ENCODE results near the gene TBC1D22B.

Gene TBC1D22B, protein sequence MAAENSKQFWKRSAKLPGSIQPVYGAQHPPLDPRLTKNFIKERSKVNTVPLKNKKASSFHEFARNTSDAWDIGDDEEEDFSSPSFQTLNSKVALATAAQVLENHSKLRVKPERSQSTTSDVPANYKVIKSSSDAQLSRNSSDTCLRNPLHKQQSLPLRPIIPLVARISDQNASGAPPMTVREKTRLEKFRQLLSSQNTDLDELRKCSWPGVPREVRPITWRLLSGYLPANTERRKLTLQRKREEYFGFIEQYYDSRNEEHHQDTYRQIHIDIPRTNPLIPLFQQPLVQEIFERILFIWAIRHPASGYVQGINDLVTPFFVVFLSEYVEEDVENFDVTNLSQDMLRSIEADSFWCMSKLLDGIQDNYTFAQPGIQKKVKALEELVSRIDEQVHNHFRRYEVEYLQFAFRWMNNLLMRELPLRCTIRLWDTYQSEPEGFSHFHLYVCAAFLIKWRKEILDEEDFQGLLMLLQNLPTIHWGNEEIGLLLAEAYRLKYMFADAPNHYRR

DNA sequence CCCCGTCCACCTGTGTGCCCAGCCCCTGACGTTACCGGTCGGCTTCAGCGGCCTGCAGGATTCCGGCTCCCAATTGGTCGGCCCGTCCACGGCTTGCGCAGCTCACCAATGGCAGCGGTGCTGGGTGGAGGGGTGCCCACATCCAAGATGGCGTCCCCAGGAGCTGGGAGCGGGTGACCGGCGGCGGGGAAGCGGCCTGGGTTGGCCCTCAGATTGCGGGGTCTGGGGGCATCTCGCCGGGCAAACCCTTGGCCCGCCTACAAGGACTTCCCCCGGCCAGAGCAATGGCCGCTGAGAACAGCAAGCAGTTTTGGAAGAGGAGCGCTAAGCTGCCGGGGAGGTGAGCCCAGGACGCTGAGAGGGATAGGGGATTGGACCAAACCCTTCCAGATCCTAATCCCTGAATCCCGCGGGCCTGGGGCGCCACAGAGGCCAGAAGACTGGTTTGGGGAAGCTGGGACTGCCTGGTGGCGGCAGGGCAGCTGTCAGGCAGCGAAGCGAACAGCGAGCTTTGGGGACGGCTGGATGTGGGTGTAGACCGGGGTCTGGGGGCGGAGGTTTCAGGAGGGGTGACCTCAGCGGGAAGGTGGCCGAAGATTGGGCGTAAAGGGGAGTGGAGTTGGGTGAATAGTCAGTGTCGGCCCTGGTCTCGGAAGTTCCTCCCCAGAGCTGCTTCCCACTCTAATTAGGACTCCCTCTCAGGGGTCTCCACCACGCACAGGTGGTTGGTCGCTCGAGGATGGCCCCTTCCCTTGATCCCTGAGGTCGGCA lies at the start of gene TBC1D22B, which contains the start of gene TMEM217:
Gene TBC1D22B (plus strand): TSS at position 139 of the 771 bp plus-strand sequence. CDS start 146 bp downstream, at position 285.
Gene TMEM217 (minus strand): TSS at position 511 of the 771 bp plus-strand sequence. CDS start 39,114 bp downstream, outside the sequence.
- TF ChIP-seq, protein P1, sequence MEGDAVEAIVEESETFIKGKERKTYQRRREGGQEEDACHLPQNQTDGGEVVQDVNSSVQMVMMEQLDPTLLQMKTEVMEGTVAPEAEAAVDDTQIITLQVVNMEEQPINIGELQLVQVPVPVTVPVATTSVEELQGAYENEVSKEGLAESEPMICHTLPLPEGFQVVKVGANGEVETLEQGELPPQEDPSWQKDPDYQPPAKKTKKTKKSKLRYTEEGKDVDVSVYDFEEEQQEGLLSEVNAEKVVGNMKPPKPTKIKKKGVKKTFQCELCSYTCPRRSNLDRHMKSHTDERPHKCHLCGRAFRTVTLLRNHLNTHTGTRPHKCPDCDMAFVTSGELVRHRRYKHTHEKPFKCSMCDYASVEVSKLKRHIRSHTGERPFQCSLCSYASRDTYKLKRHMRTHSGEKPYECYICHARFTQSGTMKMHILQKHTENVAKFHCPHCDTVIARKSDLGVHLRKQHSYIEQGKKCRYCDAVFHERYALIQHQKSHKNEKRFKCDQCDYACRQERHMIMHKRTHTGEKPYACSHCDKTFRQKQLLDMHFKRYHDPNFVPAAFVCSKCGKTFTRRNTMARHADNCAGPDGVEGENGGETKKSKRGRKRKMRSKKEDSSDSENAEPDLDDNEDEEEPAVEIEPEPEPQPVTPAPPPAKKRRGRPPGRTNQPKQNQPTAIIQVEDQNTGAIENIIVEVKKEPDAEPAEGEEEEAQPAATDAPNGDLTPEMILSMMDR (IDR thresholded peaks at IDR 0.05; ENCODE audit: low read depth, low read length) = no peak
- H3K4me3 ChIP-seq (ENCODE audit: low read depth, low read length) = peak within 1 kb of the TSS; percentile 93

DNA sequence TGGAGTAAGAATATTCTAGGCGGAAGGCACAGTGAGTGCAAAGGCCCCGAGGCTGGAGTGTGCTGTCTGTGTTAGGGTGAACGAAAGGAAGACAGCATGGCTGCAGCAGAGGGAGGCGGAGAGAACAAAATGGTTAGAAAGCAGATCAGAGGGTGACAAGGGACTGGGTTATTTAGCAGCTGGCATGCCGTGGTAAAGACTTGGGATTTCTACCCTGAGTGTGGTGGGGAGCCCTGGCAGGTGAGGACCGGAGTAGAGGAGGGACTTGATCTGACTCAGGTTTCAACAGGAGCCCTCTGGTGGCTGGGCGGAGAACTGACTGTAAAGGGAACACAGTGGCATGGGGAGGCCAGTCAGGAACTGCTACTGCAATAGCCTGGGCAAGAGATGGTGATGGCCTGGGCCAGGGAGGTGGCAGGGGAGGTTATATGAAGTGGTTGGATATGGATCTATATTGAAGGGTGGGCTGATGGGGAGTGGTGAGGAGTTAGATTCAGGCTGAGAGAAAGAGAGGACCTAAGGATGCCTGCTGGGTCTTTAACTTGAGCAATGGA lies 49.6 kb upstream of the TBC1D22B start:
- no peak overlapping the region for H3K4me3 ChIP-seq (ENCODE audit: low read depth, low read length)
- TF ChIP-seq, protein P1 (IDR thresholded peaks at IDR 0.05; ENCODE audit: low read depth, low read length) = peak; percentile 85

DNA sequence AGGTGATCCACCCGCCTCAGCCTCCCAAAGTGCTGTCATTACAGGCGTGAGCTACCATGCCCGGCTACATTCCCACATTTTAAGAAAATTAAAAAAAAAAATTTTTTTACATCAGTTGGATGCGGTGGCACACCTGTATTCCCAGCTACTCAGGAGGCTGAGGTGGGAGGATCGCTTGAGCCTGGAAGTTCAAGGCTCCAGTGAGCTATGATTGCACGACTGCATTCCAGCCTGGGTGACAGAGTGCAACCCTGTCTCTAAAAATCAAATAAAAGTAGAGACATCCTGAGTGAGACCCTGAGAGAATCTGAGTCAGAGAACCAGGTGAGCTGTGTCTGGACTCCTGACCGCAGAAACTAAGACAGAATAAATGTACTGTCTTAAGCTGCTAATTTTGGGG lies 48.8 kb upstream of the TBC1D22B start:
- H3K4me3 ChIP-seq (ENCODE audit: low read depth, low read length) = no peak overlapping the region
- TF ChIP-seq, protein P1 (IDR thresholded peaks at IDR 0.05; ENCODE audit: low read depth, low read length) = no peak

DNA sequence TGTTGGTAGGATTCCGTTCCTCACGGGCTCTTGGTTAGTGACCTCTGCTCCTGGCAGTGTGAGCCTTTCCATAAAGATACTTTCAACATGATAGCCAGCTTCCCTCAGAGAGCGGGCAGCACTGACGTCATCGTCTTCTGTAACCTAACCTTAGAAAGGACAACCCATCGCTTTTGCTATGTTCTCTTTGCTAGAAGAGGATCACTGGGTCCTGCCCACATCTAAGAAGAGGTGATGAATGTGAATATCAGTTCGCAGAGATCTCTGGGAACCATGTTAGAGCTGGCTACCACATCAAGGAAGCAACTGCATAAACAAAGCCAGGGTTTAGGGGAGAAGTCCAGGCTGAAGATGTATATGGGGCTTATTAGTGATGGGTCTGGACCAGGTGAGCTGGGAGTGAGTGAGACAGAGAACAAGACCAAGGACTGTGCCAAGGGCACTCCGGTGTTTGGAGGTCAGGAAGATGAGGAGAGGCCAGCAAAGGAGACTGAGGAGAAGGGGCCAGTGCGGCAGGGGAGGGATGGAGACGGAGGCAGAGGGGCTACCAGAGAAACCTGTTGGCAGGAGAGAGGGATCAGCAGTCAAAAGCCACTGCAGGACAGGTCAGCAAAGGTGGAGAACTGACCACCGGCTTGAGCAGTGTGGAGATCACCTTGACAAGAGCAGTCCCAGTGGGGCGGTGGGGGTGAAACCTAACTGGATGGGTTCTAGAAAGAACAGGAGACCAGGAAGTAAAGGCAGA lies 47.9 kb upstream of the TBC1D22B start:
- H3K4me3 ChIP-seq (ENCODE audit: low read depth, low read length) = no peak overlapping the region
- TF ChIP-seq, protein P1 (IDR thresholded peaks at IDR 0.05; ENCODE audit: low read depth, low read length) = no peak

DNA sequence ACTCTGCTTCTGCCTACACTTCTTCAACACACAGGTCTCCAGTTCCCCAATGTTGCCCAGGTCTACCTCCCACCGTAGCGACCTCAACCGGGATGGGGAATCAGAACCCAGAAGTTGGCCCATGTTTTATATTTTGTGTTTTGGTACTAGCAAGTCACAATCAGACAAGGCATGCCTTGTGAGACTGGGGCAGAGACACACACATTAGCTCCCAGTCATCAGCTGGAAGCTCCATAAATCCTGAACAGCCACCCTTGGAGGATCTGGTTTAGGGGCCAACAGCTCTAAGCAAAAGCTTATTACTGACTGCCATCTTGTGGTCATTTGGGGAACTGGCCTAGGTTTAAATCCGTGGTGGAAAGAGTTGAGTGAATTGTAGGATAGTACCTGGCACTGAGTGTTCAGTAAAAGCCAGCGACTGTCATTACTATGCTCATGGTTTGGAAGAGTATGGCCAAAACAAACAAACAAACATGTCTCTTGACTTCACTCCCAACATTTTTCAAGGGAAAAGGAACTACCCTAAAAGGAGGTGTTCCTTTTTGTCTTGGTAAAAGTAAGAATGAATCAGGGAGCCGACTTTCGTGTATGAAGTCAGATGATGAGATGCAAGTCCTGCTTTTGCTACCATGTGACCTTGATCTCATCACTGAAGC lies 47.1 kb upstream of the TBC1D22B start:
- TF ChIP-seq, protein P1 (IDR thresholded peaks at IDR 0.05; ENCODE audit: low read depth, low read length) = peak; percentile 87
- no peak overlapping the region for H3K4me3 ChIP-seq (ENCODE audit: low read depth, low read length)

DNA sequence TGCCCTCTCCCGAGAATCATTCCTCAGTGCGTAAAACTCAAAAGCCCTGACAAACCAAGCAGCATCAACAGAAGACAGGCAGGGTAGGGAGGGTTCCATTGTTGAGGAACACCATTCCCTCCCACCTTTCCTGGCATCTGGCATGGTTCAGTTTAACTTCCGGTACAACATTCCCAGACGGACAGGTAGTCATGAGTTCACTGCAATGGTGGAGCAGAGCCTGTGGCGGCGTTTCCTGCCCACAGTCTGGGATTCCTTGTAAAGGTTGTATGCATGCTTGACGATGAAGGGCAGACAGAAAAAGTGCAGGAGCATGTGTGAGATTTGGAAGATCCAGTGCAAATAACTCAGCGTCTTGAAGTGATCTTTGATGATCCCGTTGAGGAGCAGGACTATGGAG lies 45.3 kb upstream of the TBC1D22B start:
- H3K4me3 ChIP-seq (ENCODE audit: low read depth, low read length) = no peak overlapping the region
- TF ChIP-seq, protein P1 (IDR thresholded peaks at IDR 0.05; ENCODE audit: low read depth, low read length) = no peak
